ENCODE results near the gene HIBCH.
"Not testable (repeated sequence)": the region's sequence is repeated elsewhere in the genome, so short reads cannot be mapped to it uniquely, and the experiment has no call there.

The HIBCH gene

DNA sequence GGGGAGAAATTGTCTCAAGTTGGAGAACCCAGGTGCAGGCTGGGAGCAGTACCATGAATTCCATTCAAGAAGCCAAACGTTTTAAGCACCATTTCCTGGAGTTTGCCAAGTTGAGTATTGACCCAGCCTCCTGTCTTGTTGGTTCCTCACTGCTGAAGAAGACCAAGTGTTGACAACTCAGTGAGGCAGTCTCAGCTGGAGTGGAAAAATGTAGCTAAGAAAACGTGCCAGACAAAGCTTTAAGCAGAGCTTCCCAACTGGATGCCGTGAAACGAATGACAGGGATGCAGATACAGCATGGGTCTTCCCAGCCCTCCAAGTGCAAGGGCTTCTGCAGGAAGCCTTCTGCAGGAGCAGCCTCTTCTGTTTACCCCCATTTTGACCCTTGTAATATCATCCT lies 23.0 kb upstream of the HIBCH start:
- DNase-seq, result no peak

DNA sequence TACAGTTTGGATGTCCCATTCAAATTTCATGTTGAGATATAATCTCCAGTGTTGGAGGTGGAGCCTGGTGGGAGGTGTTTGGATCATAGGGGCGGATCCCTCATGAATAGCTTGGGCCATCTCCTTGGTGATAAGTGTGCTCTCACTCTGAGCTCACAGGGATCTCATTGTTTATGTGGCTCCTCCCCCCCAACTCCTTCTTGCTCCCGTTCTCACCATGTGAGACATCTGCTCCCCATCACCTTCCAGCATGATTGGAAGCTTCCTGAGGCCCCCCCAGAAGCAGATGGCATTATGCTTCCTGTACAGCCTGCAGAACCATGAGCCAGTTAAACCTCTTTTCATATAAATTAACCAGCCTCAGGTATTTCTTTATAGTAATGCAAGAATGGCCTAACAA lies 20.7 kb upstream of the HIBCH start:
- DNase-seq, result peak; percentile 36

DNA sequence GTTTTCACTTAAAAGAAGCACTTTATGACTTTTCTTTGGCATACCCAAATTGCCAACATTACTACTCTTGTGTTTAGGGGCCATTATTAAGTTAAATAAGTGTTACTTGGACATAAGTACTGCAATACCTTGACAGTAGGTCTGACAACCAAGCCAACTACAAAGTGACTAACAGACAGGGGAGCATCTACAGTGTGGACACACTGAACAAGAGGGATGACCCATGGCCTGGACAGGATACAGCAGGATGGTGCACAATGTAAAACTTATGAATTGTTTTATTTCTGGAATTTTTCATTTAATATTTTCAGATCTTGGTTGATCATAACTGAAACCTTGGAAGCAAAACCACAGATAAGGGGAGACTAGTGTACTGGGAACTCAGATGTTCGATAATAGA lies 19.8 kb upstream of the HIBCH start:
- no peak for DNase-seq

DNA sequence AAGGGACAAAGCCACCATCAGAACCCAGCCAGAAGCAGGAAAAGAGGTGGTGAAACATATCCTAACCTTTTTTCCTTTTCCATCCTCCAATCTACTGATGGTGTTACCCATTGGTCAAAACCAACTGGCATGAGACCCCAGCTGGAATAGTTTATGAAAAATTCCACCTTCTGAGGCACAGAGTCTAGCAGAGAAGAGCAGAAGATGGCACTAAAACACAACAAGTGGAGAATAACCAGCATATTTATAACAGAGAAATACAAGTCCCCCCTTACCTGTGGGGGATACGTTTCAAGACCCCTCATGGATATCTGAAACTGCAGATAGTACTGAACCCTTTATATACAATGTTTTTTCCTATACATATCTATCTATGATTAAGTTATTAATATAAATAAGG lies 18.8 kb upstream of the HIBCH start:
- DNase-seq, result no peak

DNA sequence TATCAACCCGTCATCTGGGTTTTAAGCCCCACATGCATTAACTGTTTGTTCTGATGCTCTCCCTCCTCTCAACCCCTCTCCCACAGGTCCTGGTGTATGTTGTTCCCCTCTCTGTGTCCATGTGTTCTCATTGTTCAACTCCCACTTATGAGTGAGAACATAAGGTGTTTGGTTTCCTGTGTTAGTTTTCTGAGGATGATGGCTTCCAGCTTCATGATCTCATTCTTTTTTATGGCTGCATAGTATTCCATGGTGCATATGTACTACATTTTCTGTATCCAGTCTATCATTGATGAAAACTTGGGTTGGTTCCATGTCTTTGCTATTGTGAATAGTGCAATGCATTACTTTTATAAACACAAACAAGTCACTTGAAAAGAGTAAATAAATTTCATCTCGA lies 16.8 kb upstream of the HIBCH start:
- no peak for DNase-seq

DNA sequence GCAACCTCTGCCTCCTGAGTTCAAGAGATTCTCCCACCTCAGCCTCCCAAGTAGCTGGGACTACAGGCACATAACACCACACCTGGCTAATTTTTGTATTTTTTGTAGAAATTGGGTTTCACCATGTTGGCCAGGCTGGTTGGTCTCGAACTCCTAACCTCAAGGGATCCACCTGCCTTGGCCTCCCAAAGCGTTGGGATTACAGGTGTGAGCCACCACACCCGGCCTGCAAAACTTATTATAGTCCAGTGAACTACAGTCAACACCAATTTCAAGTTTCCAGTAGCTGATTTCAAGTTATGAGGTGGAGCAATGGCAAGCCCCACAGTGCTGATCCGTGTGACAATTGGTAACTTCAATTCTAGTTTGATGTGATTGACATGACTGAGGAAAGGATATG lies 16.0 kb upstream of the HIBCH start:
- not testable (repeated sequence) for DNase-seq

DNA sequence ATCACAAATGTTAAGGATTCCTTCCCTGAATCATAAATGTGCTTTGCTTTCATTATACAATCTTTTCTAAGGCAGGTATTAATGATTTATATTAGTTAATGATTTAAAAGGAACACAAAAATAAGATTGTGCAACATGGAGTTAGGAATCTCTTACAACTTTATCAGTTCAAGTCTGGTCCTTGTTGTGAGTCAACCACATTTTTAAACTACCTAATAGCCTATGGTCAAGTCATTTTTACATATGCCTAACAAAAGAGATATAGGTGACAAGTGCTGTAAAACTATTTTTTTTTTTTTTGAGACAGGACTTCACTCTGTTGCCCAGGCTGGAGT lies 15.6 kb upstream of the HIBCH start:
- DNase-seq, result no peak

DNA sequence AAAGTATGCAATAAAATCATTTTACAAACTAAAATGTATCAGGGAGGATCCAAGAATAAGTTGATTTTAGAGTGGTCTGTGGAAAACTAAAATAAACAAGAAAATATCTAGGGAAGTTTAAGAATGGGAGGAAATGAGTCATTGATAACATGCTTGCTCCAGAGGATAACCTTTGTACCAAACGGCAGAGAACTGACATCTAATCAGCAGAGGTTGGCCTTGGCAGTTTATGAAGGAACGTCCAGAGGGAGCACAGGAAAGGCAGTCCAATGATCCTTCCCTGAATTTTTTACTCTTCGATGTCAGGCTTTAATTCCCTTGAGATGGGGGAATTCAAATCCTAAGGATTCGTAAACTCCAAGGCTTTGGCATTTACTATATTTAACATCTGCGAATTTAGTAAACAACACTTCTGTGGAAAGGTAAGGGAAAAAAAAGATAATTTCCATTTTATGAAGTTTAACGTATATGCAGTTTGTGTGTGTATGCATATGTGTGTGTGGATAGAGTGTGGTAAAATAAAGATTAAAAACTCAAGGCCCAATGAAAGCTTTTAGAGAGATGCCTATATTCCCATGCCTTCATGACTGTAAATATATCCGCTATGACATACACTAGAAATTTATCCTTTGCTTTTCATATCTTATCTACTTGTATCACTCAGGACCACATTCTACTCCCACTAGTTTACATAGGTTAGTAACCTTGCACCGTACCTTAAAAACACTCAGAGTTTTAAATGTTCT lies 15.0 kb upstream of the HIBCH start:
- no peak for DNase-seq

DNA sequence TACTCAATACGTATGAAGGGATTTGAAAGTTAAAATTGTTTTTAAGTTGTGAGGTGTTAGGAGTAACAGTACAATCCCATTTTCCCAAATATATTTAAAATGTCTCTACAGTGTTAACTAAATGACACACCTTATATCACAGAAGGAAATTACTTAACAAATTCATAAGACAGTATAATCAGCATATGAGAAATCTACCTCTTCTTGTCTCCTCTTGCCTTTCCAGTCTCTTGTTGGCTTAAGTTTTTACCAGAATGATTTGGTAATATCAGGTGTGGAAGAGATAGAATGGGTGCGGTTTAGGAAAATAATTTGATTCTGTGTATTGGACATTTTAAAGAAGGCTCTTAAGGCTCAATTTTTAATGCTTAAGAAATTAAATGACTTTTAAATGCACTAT lies 14.3 kb upstream of the HIBCH start:
- no peak for DNase-seq

DNA sequence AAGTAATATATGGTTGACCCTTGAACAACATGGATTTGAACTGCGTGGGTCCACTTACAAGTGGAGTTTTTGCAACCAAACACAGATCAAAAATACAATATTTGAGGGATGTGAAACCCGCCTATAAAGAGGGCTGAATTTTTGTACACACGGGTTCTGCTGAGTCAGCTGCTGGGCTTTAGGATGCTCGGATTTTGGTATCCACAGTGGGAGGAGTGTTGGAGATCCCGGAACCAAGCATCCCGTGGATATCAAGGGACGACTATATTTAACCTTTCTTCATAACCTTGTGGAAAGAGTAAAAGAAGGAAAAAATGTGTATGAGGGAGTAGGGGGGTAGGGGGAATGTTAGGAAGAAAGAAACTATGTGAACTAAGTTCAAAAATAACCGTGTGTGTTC lies 13.8 kb upstream of the HIBCH start:
- no peak for DNase-seq

DNA sequence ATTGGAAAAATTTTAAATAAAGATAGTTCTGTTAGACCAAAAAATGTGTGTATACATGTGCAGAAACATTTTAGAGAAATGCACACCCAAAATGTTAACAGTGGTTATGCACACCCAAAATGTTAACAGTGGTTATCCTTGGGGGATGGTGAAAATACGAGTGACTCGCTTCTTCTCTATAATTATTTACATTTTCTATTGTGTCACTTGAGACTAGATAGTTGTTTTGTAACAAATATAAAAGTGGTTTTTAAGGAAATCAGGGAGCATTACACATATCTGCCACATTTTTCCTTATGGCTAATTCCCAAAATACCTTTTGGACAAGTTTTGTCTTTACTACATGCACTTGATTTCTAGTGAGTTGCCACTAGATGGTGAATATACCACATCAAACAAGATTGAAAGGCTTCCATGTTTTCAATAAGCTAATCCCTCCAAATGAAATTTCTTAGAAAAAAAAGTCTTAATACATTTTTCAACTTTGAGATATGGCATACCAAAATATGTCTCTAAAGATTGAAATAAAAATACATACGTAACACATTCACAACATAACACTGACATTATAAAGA lies 9.0 kb upstream of the HIBCH start:
- no peak for DNase-seq

DNA sequence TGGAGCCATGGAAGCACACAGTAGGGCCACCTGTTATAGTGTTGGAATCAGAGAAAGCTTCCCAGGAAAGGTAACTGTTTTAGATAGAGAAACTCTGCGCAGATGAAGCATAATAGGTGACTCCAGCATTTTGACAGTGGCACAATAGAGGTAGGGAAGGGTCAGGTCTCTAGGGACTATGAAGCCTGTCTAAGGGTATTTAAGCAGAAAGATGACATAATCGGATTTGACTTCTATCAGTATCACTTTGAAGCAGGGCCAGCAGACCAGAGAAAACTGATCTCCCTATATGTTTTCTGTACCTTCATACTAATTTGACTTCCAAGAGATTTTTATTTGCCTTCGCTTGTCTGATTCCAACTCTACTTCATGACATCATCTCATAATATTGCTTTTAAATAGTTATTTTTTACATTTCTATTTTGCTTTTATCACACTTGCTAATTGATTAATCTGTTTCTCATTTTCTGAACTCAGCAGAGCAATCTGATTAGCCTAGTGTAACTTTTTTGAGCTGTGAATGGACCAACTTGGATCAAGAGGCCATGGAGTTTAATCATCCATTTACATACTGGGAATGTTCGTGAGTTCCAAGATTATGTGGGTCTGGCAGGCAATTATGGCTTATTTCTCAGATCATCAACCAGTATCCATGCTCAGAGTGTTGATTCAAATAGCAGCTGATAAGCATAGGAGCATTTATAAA lies 8.4 kb upstream of the HIBCH start:
- no peak for DNase-seq

DNA sequence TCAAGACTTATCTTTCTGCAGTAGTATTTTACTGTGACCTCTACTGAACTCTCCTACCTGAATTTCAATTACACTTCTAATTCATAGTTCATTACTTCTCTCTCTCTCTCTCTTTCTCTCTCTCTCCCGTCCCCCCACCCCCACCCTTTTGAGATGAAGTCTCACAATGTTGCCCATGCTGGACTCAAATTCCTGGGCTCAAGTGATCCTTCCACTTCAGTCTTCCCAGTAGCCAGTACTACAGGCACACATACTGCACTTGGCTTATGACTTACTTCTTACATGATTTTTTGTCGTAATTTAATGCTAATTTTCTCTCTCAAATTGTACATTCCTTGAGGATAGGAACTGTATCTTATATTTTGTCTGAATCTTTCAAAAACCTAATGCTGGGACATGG lies 6.0 kb upstream of the HIBCH start:
- no peak for DNase-seq

DNA sequence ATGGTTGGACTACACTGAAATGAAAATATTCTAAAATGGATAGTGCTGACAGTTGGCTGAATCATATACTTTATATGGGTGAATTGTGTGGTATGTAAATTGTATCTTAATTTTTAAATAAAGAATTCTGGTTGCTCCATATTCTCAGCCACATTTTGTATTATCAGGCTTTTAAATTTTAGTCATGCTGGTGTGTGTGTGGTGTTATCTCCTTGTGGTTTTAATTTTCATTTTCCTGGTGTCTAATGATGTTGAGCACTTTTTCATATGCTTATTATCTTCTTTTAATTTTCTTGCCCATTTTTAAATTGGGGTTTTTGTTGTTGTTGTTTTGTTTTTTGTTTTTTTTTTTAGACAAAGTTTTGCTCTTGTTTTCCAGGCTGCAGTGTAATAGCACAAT lies 3.8 kb upstream of the HIBCH start:
- no peak for DNase-seq

DNA sequence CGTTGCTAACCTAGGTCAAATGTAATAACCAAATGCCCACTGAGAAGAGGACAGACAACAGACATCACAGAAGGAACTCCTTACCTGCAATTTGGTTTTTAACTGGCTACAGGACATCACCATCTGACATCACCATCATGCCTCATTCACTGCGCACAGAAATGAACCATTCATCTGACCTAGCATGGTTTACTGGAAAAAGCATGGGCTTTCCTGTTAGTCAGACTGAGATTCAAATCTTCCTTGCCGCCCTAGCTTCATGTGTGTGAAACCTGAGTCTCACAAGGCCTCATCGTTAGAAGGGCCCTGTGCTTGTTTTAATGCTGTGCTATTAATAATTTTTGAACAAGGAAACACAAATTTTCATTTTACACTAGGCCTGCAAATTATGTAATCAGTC lies 1.1 kb upstream of the HIBCH start:
- DNase-seq, result no peak

DNA sequence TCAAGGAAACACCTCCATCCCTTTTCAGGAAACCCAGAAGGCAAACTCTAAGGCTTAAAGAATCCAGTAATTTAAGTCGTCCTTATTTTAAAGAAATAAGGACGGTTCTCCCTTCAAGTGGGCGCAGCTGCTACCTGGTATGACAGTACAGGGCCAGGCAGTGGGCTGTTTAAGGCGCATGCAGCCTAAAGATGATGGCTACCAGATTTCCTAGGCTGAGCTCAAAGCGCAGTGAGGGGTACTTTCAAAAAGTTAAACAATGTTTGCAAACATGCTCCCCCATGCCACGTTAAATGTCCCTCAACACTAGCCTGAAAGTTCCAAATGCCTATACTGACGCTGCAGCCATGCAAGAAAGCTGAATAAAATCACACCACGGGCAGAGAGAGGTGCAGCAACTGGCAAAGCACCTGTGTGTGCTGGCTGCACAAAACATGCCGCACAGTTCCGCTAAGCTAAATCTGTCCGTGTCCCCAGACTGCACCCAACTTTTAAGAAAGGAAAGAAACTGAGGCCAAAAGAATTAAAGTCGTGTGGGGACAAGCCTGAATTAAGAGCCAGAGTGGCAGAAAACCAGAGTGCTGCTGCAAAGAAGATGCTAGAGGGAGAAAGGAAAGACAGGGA lies 583 bp downstream of the HIBCH start:
- peak; percentile 14 for DNase-seq

DNA sequence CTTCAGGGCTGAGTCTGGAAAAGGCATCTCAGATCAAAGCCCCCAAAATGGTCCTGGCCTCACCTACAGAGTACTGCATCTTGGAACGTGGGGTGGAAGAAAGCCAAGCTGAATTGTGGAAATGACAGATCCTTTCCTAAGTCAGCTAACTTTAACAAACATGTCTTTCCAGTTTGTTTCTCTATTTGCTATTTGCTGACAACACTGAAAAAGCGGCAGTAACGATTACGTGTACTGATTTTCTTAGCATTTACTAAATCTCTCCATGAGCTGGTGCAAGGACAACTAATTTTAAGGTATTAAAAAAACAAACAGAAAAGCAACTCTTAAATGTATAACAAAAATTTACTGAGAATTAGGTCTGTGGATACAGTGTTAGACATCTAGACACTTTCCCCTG lies 1.1 kb downstream of the HIBCH start:
- no peak for DNase-seq

DNA sequence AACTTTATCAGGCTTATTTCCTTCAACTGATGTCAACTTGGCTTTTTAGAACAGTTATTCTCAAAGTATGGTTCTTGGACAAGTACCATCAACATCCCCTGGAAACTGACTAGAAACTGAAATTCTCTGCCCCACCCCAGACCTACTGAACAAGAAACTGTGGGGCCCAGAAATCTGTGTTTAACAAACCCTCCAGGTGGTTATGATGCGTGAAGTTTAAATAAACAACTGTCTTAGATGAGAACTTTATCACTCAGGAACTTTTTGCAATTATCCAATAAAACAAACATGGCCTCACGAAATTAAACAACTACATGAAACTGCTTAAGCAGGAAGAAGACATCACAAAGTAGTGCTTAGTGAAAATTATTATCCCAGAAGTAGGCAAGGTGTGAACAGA lies 4.4 kb downstream of the HIBCH start:
- no peak for DNase-seq

DNA sequence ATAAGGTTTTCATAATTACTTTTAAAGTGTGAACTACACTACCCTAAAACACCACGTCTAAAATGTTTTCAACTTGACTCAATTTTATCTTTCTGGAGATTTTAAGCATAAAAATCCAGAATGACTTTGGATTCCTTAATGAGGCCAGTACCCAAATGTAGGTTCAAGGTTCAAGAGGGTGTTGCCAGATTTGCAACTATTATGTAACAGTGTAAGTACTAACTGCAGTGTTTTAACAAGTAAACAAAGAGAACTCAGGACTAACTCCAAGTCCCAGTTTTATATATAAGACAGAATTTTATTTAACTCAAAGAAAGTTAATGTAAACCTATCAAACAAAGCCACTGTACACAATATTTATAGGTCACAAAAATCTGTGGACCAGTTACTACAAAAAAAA lies 5.7 kb downstream of the HIBCH start:
- no peak for DNase-seq

DNA sequence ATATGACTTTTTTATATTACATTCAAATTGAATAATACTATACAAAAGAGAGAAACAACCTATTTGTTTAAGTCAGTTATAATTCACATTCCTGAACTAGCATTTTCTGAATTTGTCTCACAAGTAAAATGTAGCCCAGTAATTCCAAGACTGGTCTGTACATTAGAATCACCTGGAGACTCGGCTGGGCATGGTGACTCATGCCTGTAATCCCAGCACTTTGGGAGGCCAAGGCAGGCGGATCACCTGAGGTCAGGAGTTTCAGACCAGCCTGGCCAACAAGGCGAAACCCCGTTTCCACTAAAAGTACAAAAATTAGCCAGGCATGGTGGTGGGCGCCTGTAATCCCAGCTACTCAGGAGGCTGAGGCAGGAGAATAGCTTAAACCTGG lies 7.0 kb downstream of the HIBCH start:
- DNase-seq, result not testable (repeated sequence)

DNA sequence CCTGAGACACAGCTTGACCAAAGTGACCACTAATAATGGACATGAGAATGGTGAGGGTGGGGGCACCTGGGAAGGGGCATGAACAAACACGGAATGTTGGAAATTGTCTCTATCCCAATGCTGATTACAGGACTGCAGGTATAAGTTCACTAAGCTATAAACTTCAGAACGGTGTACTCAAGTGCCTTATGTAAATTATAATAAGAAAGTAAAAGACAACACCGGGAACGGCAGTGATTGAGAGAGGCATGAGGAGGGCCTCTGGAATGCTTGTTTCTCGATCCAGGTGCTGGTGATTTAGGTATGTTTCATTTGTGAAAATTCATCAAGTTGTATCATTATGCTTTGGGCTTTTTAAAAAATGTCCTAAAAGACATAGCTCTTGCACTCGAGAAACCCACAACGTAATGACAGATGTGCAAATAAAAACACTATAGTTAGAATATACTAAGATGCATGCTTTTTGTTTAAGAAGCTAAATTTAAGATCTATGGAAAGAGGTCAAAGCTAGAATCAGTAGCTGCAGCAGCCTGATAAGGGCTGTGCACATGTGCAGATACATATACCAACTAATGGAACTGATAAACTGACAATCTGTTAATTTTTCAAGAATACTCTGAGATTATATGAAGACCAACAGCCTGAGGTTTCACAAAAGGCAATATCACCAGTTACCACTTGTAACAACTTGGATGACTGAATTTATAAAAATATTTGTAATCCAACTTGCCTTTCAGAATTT lies 7.6 kb downstream of the HIBCH start:
- no peak for DNase-seq

DNA sequence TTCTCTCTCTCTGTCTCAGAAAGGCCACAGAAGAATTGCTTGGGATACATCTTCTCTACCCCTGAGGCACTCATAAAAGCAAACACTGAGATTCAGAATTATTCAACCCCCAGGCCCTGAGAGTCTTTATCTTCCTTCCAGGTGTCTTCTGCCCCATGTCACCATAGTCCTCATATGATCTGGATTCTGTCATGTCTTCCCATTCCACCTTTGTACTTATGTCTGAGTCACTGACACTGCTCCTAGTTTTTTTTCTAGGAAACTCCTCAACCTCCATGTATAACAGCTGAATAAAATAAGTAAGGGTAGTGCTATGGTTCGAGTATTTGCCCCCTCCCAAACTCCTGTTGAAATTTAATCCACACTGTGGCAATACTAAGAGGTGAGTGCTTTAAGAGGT lies 11.6 kb downstream of the HIBCH start:
- no peak for DNase-seq

DNA sequence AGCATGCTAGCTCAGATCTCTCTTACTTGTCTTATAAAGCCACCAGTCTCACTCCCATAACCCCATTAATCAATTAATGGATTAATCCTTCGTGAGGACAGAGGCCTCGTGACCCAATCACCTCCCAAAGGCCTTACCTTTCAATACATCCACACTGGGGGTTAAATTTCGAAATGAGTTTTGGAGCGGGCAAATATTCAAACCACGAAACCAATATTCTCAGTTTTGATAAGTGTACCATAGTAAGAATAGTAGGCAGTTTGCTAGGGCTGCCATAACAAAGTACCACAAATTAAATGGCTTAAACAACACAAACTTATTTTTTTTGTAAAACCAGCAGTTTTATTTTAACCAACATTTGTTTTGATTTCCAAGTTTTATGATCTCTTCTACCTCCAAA lies 15.2 kb downstream of the HIBCH start:
- DNase-seq, result no peak

DNA sequence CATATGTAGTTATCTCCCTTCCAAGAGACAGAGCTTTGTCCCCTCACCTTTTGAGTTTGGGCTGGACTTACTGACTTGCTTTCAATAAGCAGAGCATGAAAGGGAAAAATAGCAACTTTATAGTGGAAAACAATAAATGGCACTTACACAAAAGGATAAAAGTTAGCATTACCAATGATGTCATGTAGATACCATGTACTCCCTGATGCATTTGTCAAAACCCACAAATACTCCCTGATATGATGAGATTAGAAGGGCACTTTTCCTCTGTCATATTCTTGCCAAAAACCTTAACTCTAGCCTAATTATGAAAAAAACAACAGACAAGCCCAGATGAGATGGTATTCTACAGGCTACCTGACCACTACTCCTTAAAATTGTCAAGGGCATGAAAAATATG lies 16.0 kb downstream of the HIBCH start:
- DNase-seq, result no peak
